Panc1 (cell line): Measurements from ENCODE around the gene DAPP1.

Experiments
- CTCF ChIP-seq: fragments of 450-650 bp; IDR thresholded peaks from 2 replicates; pipeline ENCODE4 v1.5.1; 2017; ENCODE audit warnings: mild to moderate bottlenecking
- POLR2AphosphoS5 ChIP-seq: IDR thresholded peaks from 2 replicates; pipeline ENCODE4 v1.6.1; 2012; ENCODE audit warnings: mild to moderate bottlenecking, low read depth, low read length, moderate library complexity
- REST ChIP-seq, 2 experiments: IDR thresholded peaks; 2 replicates each; pipeline ENCODE4 v1.6.1; 2011 to 2012; ENCODE audit warnings: low read depth in 2 of 2, control low read depth in 1 of 2, low read length in 1 of 2, mild to moderate bottlenecking in 1 of 2, moderate library complexity in 1 of 2; ENCODE audit not compliant: insufficient read depth in 1 of 2
- SIN3A ChIP-seq: IDR thresholded peaks from 2 replicates; pipeline ENCODE4 v1.6.1; 2012; ENCODE audit warnings: low read depth, mild to moderate bottlenecking, low read length, moderate library complexity, borderline replicate concordance; ENCODE audit not compliant: insufficient read depth
- TCF7L2 ChIP-seq: IDR thresholded peaks from 2 replicates; pipeline ENCODE4 v1.6.1; 2011; ENCODE audit warnings: mild to moderate bottlenecking, low read depth, low read length, inconsistent platforms

GRCh38 chr4:99887837-99888236 lies 71.2 kb downstream of the DAPP1 start:
- TF ChIP-seq CTCF = no peak
- no peak for TF ChIP-seq POLR2AphosphoS5
- no peak for TF ChIP-seq SIN3A
- no peak for TF ChIP-seq TCF7L2
- no peak for TF ChIP-seq REST (IDR thresholded peaks at IDR 0.05; ENCODE audit: insufficient read depth in 1 of 2, low read depth in 2 of 2, low read length in 1 of 2)
